Measurements from ENCODE around the gene QSOX2. TPM values are rescaled to one million over a fixed set of nuclear protein-coding genes. Genes with fewer than 3 reads are reported as not detected.

The QSOX2 gene
- total RNA-seq, 1 donor, result 7.1 TPM

GRCh38 chr9:136192289-136193126, 53.1 kb downstream of the QSOX2 start:
- DNase-seq (ENCODE audit: low read depth), result peak; percentile 14
- H3K4me3 ChIP-seq (ENCODE audit: low read depth, low read length), result no peak overlapping the region
- no peak for TF ChIP-seq CTCF (IDR thresholded peaks at IDR 0.05; ENCODE audit: insufficient read depth, low read length)

- H3K4me3 ChIP-seq (ENCODE audit: low read depth, low read length), result no peak overlapping the region
- DNase-seq (ENCODE audit: low read depth), result no peak
- TF ChIP-seq CTCF (IDR thresholded peaks at IDR 0.05; ENCODE audit: insufficient read depth, low read length), result no peak
These were observed 53.7 kb downstream of the QSOX2 start for GRCh38 chr9:136191960-136192286.

- TF ChIP-seq CTCF (IDR thresholded peaks at IDR 0.05; ENCODE audit: insufficient read depth, low read length), result no peak
- peak; percentile 10 for DNase-seq (ENCODE audit: low read depth)
- H3K4me3 ChIP-seq (ENCODE audit: low read depth, low read length), result no peak overlapping the region
These were observed 54.3 kb downstream of the QSOX2 start for GRCh38 chr9:136191099-136191959.

DNA sequence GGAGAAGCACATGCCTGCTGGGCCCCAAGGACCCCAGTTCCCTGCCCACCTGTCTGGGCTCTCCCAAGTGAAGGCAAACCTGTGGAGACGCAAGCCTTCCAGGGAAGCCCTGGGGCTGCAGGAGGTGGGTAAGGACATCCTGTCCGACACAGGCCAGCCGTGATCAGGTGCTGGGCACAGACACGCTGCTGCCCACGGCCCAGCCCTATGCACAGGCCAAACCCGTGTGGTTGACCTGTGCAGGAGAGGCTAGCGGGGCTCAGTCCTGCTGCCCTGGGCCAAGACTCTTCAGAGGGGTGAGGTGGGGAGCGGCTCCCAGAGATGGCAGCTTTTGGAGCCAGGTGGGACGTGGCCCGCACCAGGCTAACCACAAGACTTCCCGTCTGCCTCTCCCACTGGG, 55.0 kb downstream of the QSOX2 start:
- TF ChIP-seq CTCF (IDR thresholded peaks at IDR 0.05; ENCODE audit: insufficient read depth, low read length), result no peak
- no peak for DNase-seq (ENCODE audit: low read depth)
- no peak overlapping the region for H3K4me3 ChIP-seq (ENCODE audit: low read depth, low read length)

- no peak for DNase-seq (ENCODE audit: low read depth)
- H3K4me3 ChIP-seq (ENCODE audit: low read depth, low read length), result no peak overlapping the region
- TF ChIP-seq CTCF (IDR thresholded peaks at IDR 0.05; ENCODE audit: insufficient read depth, low read length), result no peak
These were observed 55.4 kb downstream of the QSOX2 start for GRCh38 chr9:136190237-136190601.

DNA sequence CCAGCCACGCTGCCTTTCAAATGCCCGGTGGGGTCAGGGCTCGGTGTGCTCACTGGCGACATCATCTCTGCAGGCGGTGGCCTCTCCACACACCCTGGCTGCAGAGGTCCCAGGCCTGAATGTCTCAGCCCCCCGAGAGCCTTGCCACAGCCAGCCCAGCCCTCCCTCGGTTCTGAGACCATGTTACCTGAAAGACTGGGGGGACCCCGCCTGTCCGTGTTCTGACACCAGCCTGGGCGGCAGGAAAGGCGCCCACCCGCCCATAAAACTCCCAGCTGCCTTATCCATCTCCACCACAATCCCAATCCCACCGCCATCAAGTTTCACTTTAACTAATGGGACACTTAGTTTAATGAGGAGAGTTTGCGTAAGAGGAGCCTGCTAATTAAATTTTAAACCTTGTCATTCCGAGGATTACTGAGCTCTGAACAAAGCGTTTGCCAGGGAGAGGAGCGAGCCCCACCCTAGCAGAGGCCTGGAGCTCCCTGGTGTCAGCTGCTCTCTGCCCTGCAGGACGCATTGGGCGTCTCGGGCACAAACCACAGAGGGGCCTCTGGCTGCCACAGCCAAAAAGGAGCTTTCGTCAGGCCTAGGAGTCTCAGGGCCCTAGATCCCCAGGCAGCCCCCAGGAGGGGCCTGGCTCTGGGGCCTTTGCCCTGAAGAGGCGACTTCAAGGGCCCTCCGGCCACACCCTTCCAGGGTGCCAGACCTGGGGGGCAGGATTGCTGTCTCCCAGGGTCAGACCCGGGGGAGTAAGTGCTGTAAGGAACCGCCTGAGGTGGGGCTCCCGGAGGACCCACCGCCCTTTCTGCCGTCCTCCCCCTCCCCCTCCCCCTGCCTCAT, 56.0 kb downstream of the QSOX2 start:
- DNase-seq (ENCODE audit: low read depth), result no peak
- no peak overlapping the region for H3K4me3 ChIP-seq (ENCODE audit: low read depth, low read length)
- TF ChIP-seq CTCF (IDR thresholded peaks at IDR 0.05; ENCODE audit: insufficient read depth, low read length), result no peak
